Ovary (tissue), 9 donors: ENCODE measurements around the gene THY1. TPM values are rescaled to one million over a fixed set of nuclear protein-coding genes. Genes with fewer than 3 reads are reported as not detected.

Source experiments
- DNase-seq, 5 donors: peaks; one replicate each; pipeline ENCODE4 v3.0.0-alpha.2; 2019 to 2020
- H3K27ac ChIP-seq, 2 donors: fragments of 200-600 bp; one replicate each; pipeline versions ENCODE4 v1.5.1 to v1.8.0; 2019 to 2022
- H3K27me3 ChIP-seq: fragments of 200-600 bp; one replicate; pipeline ENCODE4 v1.8.0; 2022
- H3K36me3 ChIP-seq: fragments of 200-600 bp; sonication (generic); one replicate; pipeline ENCODE4 v1.5.1; 2019
- H3K4me1 ChIP-seq: one replicate; pipeline ENCODE4 v1.8.1; 2013; ENCODE audit warnings: mild to moderate bottlenecking, moderate library complexity; ENCODE audit not compliant: insufficient read depth
- H3K4me3 ChIP-seq: fragments of 200-600 bp; sonication (generic); one replicate; pipeline ENCODE4 v1.5.1; 2017
- H3K9me3 ChIP-seq, 2 donors: fragments of 200-600 bp in 1 of 2; sonication (generic) in 1 of 2; one replicate each; pipeline versions ENCODE4 v1.5.1 to v1.8.1; 2013 to 2019; ENCODE audit warnings: mild to moderate bottlenecking in 1 of 2, moderate library complexity in 1 of 2
- CTCF ChIP-seq, 3 donors: fragments of 450-650 bp in 2 of 3; fragments of 200-600 bp in 1 of 3; IDR thresholded peaks; one replicate each; pipeline versions ENCODE4 v1.5.1 to v1.8.0; 2016 to 2022; ENCODE audit warnings: antibody characterized with exemption in 3 of 3, mild to moderate bottlenecking in 1 of 3
- EP300 ChIP-seq: sonication (generic); formaldehyde crosslinking; IDR thresholded peaks from one replicate; pipeline ENCODE4 v1.6.1; 2017; ENCODE audit warnings: antibody characterized with exemption
- POLR2A ChIP-seq: fragments of 450-650 bp; IDR thresholded peaks from one replicate; pipeline ENCODE4 v1.6.1; 2017; ENCODE audit warnings: antibody characterized with exemption, mild to moderate bottlenecking, moderate library complexity
- WGBS, 3 donors: extraction: QIAGEN DNeasy Blood & Tissue Kit in 1 of 3; methylation state at CpG; one replicate each; pipeline versions ENCODE4 v1.1.5 to v1.1.7; 2013 to 2017; 5-methylcytosine and 5-hydroxymethylcytosine counted together
- intact Hi-C, 4 donors: fragments of 100-400 bp; cut with DNase I; formaldehyde crosslinking; loops; one replicate each; pipeline versions ENCODE4 v1.11.0 to v1.15.1; 2022 to 2023
- polyA plus RNA-seq, 2 donors: library from polyadenylated mRNA; stranded (reverse); fragments of 200-250 nt in 1 of 2; fragments of 350-450 nt in 1 of 2; fragmentation: Illumina TruSeq in 1 of 2; extraction: RNeasy Lipid Tissue Mini Kit (QIAGEN cat#74804) in 1 of 2; gene quantifications; one replicate each; pipeline ENCODE4 v1.2.3, GENCODE V29; 2013 to 2014
- total RNA-seq, 7 donors: library from RNA; depleted of rRNA in 2 of 7; stranded (reverse); fragments of >200 nt in 2 of 7; fragmentation: NEBNext Ultra II Directional in 3 of 7; extraction: Animal tissue kit (Norgen Biotek cat#: 25700) in 3 of 7; gene quantifications; one replicate each; pipeline versions ENCODE4 v1.1.0 to v1.2.4, GENCODE V29; 2016 to 2023
- donor health status: DM: no; HTN: no; CAD: no; lungs with moderate emphysema.
- donor health status: DM: no; HTN: no; CAD: no.
- donor health status: Bipolar disorder and iron deficiency.
- donor health status: DM: yes; HTN: yes; CAD: no.
- donor health status: DM: no; HTN: no; CAD: no.
- donor health status: DM: yes; HTN: yes; CAD: no.

The THY1 gene
- total and polyA plus RNA-seq, 9 donors = 0.36 to 123 (median 15.0) TPM

- Histone ChIP-seq H3K27me3 (no peaks in the 10 kb centered on the region), H3K4me1 (peaks cover 10% of the 10 kb centered on the region), H3K9me3 (no peaks in the 10 kb centered on the region), H3K4me3 (no peak overlapping the region), H3K36me3 (no peaks in the 10 kb centered on the region), H3K27ac (no peak overlapping the region)
- intact Hi-C loops = no loop called here
- DNase-seq = peak in 2 of 5 donors; percentile 37 to 38
- 69 to 79% (median 73%) methylated on average over 12 to 13 of the region's 13 CpGs for WGBS, 3 donors
- TF ChIP-seq EP300 = no peak
- no peak for TF ChIP-seq POLR2A
- TF ChIP-seq CTCF (IDR thresholded peaks at IDR 0.05) = no peak
Observed at GRCh38 chr11:119380160-119380826, 42.7 kb downstream of the THY1 start.

GRCh38 chr11:119378851-119379465 lies 44.0 kb downstream of the THY1 start:
- Histone ChIP-seq H3K27ac (no peak overlapping the region), H3K9me3 (no peaks in the 10 kb centered on the region), H3K4me1 (peaks cover 10% of the 10 kb centered on the region), H3K4me3 (no peak overlapping the region), H3K36me3 (no peaks in the 10 kb centered on the region), H3K27me3 (no peaks in the 10 kb centered on the region)
- intact Hi-C loops = no loop called here
- DNase-seq = no peak
- 52 to 65% (median 53%) methylated on average over 10 of the region's 10 CpGs for WGBS, 3 donors
- TF ChIP-seq CTCF (IDR thresholded peaks at IDR 0.05) (no peak), EP300 (no peak), POLR2A (no peak)

GRCh38 chr11:119377961-119378667 lies 44.9 kb downstream of the THY1 start:
- H3K4me1 ChIP-seq = peaks cover 10% of the 10 kb centered on the region
- DNase-seq = peak in 1 of 5 donors; percentile 19

More at GRCh38 chr11:119377961-119378667, 44.9 kb downstream of the THY1 start:
- intact Hi-C loops = no loop called here
- TF ChIP-seq POLR2A = no peak
- no peak for TF ChIP-seq EP300
- TF ChIP-seq CTCF (IDR thresholded peaks at IDR 0.05) = no peak
- 71 to 76% (median 74%) methylated on average over 6 of the region's 6 CpGs for WGBS, 3 donors
- Histone ChIP-seq H3K27ac (peak overlapping the region in 1 of 2 donors; percentile 18), H3K9me3 (no peaks in the 10 kb centered on the region), H3K36me3 (no peaks in the 10 kb centered on the region), H3K4me3 (no peak overlapping the region), H3K27me3 (no peaks in the 10 kb centered on the region)
